Neural cell (in vitro differentiated cells): ENCODE results near the gene MMP3. TPM values are rescaled to one million over a fixed set of nuclear protein-coding genes. Genes with fewer than 3 reads are reported as not detected.

Experiments used
- H2AFZ ChIP-seq: fragments of 200-600, 300-800 bp; sonication (generic), shearing (Covaris generic); 2 replicates; pipeline ENCODE4 v1.6.0; 2014; ENCODE audit warnings: low read depth, mild to moderate bottlenecking, antibody characterized with exemption, low read length, moderate library complexity
- H3F3A ChIP-seq: fragments of 200-600 bp; shearing (Covaris generic); 2 replicates; pipeline ENCODE4 v1.6.1; 2016; ENCODE audit warnings: mild to moderate bottlenecking, moderate library complexity, mixed read lengths, antibody characterized with exemption, low read length; ENCODE audit not compliant: insufficient read depth, poor library complexity, severe bottlenecking
- H3K27ac ChIP-seq: fragments of 200-600, 300-800 bp; sonication (generic), shearing (Covaris generic); 2 replicates; pipeline ENCODE4 v1.5.1; 2014; ENCODE audit warnings: mild to moderate bottlenecking, low read length, moderate library complexity
- H3K27me3 ChIP-seq: fragments of 300-800, 200-600 bp; sonication (generic), shearing (Covaris generic); 2 replicates; pipeline ENCODE4 v1.6.0; 2014; ENCODE audit warnings: mild to moderate bottlenecking, low read depth, low read length, moderate library complexity; ENCODE audit not compliant: insufficient read depth
- H3K36me3 ChIP-seq: fragments of 300-800, 200-600 bp; sonication (generic), shearing (Covaris generic); 2 replicates; pipeline ENCODE4 v1.5.1; 2014; ENCODE audit warnings: mild to moderate bottlenecking, antibody characterized with exemption, low read length, moderate library complexity; ENCODE audit not compliant: insufficient read depth
- H3K4me2 ChIP-seq: fragments of 300-800, 200-600 bp; sonication (generic), shearing (Covaris generic); 2 replicates; pipeline ENCODE4 v1.6.0; 2014; ENCODE audit warnings: mild to moderate bottlenecking, low read length
- H3K4me3 ChIP-seq: fragments of 300-800, 200-600 bp; sonication (generic), shearing (Covaris generic); 2 replicates; pipeline ENCODE4 v1.5.1; 2014; ENCODE audit warnings: mild to moderate bottlenecking, low read length, moderate library complexity
- H3K79me2 ChIP-seq: fragments of 200-600 bp; shearing (Covaris generic); replicated peaks from 2 replicates; pipeline ENCODE4 v1.6.0; 2014; ENCODE audit warnings: mild to moderate bottlenecking, low read length, moderate library complexity; ENCODE audit not compliant: insufficient read depth
- H3K9ac ChIP-seq: fragments of 300-800, 200-600 bp; sonication (generic), shearing (Covaris generic); 2 replicates; pipeline ENCODE4 v1.6.1; 2016; ENCODE audit warnings: mild to moderate bottlenecking, low read length, mixed read lengths
- H3K9me2 ChIP-seq: fragments of 200-600 bp; shearing (Covaris generic); 2 replicates; pipeline ENCODE4 v1.6.1; 2016; ENCODE audit warnings: mild to moderate bottlenecking, low read length, mixed read lengths; ENCODE audit not compliant: insufficient read depth
- H3K9me3 ChIP-seq: fragments of 200-600, 300-800 bp; sonication (generic), shearing (Covaris generic); 2 replicates; pipeline ENCODE4 v1.6.1; 2016; ENCODE audit warnings: mild to moderate bottlenecking, mixed run types, low read length, moderate library complexity, mixed read lengths
- H4K20me1 ChIP-seq: fragments of 200-600 bp; shearing (Covaris generic); 2 replicates; pipeline ENCODE4 v1.6.1; 2016; ENCODE audit warnings: mild to moderate bottlenecking, mixed run types; ENCODE audit not compliant: insufficient read depth
- CTCF ChIP-seq: fragments of 450-650 bp; IDR thresholded peaks from 2 replicates; pipeline ENCODE4 v1.5.1; 2014; ENCODE audit warnings: antibody characterized with exemption, mild to moderate bottlenecking, moderate library complexity; ENCODE audit not compliant: poor library complexity, severe bottlenecking
- EP300 ChIP-seq: fragments of 450-650 bp; conservative IDR thresholded peaks from 2 replicates; pipeline ENCODE4 v1.6.1; 2014; ENCODE audit warnings: antibody characterized with exemption, mild to moderate bottlenecking, moderate library complexity; ENCODE audit not compliant: poor library complexity, severe bottlenecking
- EZH2 ChIP-seq: fragments of 200-600, 300-800 bp; shearing (Covaris generic), sonication (generic); IDR thresholded peaks from 2 replicates; pipeline ENCODE4 v1.6.1; 2014; ENCODE audit warnings: antibody characterized with exemption, low read length, borderline replicate concordance, mild to moderate bottlenecking; ENCODE audit not compliant: insufficient read depth, poor library complexity, severe bottlenecking
- MXI1 ChIP-seq: fragments of 450-650 bp; conservative IDR thresholded peaks from 2 replicates; pipeline ENCODE4 v1.6.1; 2014; ENCODE audit warnings: antibody characterized with exemption, mild to moderate bottlenecking; ENCODE audit not compliant: poor library complexity, severe bottlenecking
- POLR2AphosphoS5 ChIP-seq: IDR thresholded peaks from 2 replicates; pipeline ENCODE4 v1.6.1; 2012
- RAD21 ChIP-seq: fragments of 450-650 bp; conservative IDR thresholded peaks from 2 replicates; pipeline ENCODE4 v1.6.1; 2014; ENCODE audit warnings: antibody characterized with exemption, mild to moderate bottlenecking, moderate library complexity
- REST ChIP-seq: IDR thresholded peaks from 2 replicates; pipeline ENCODE4 v1.6.1; 2012; ENCODE audit warnings: borderline replicate concordance
- SMC3 ChIP-seq: fragments of 450-650 bp; conservative IDR thresholded peaks from 2 replicates; pipeline ENCODE4 v1.6.1; 2014; ENCODE audit warnings: antibody characterized with exemption, mild to moderate bottlenecking, moderate library complexity; ENCODE audit not compliant: poor library complexity
- TAF1 ChIP-seq: IDR thresholded peaks from 2 replicates; pipeline ENCODE4 v1.6.1; 2012; ENCODE audit warnings: low read depth
- polyA plus RNA-seq: library from polyadenylated mRNA; depleted of rRNA; stranded (reverse); fragments of >200 nt; gene quantifications from 2 replicates; pipeline ENCODE4 v1.2.3, GENCODE V29; 2014

The MMP3 gene
- polyA plus RNA-seq, 1 donor from 2014 or later = not detected

- Histone ChIP-seq H3K4me3 (no peak overlapping the region), H3K36me3 (no peaks in the 10 kb centered on the region), H3K27ac (no peak overlapping the region), H3F3A (no peaks in the 10 kb centered on the region), H3K27me3 (no peaks in the 10 kb centered on the region), H3K79me2 (no peaks in the 10 kb centered on the region), H3K4me2 (no peak overlapping the region), H4K20me1 (no peaks in the 10 kb centered on the region), H2AFZ (no peak overlapping the region), H3K9ac (no peak overlapping the region), H3K9me2 (no peaks in the 10 kb centered on the region), H3K9me3 (no peaks in the 10 kb centered on the region)
- TF ChIP-seq REST (no peak), MXI1 (no peak), CTCF (no peak), POLR2AphosphoS5 (no peak), RAD21 (no peak)
These were observed 14.0 kb downstream of the MMP3 start for GRCh38 chr11:102829316-102830000.

- Histone ChIP-seq H3K4me2 (no peak overlapping the region), H3K36me3 (no peaks in the 10 kb centered on the region), H3K9me3 (no peaks in the 10 kb centered on the region), H4K20me1 (no peaks in the 10 kb centered on the region), H2AFZ (no peak overlapping the region), H3F3A (no peaks in the 10 kb centered on the region), H3K9me2 (no peaks in the 10 kb centered on the region), H3K9ac (no peak overlapping the region), H3K79me2 (no peaks in the 10 kb centered on the region), H3K27ac (no peak overlapping the region), H3K27me3 (no peaks in the 10 kb centered on the region), H3K4me3 (no peak overlapping the region)
- no peak for TF ChIP-seq CTCF
- no peak for TF ChIP-seq EP300
- TF ChIP-seq EZH2 = no peak
- no peak for TF ChIP-seq SMC3
- no peak for TF ChIP-seq MXI1
- TF ChIP-seq POLR2AphosphoS5 = no peak
- no peak for TF ChIP-seq RAD21
- TF ChIP-seq TAF1 = no peak
- no peak for TF ChIP-seq REST
These were observed 18.9 kb downstream of the MMP3 start for GRCh38 chr11:102824556-102824955.
